ENCODE data around the gene NRARP. TPM values are rescaled to one million over a fixed set of nuclear protein-coding genes. Genes with fewer than 3 reads are reported as not detected.

The NRARP gene
- total RNA-seq, 1 experiment from 2014 or later, result 16.9 TPM

DNA sequence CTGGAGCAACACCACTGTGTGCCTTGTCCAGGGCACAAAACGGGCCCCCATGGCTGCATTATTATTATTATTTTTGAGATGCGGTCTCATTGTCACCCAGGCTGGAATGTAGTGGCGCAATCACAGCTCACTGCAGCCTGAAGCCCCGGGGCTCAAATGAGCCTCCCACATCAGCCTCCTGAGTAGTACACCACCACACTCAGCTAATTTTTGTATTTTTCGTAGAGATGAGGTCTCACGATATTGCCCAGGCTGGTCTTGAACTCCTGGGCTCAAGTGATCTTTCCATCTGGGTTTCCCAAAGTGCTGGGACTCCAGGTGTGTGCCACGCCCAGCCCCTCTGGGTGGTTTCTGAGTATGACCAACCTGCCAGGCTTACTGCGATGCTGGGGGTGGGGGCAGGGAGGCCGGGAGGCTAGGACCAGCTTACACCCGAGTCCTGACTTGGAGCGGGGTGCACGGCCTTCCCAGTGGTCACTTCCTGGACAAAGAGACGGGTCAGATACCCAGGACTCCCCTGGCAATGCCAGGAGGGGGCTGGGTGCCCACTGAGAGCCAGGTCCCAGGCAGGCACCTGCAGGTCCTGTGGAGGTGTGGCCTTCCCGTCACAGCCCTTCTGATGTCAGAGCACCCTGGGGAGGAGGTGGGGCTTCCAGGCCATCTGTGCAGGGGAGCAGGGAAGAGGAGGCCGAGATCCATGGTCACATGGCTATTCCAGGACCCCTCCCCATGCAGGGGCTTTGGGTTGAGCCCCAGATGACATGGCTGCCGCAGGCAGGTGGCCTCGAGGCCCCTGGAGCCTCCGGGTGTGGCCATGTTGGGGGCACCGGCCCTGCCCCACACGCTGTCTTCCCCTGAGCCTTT is 8.3 kb upstream of the NRARP start:
- H3K4me3 ChIP-seq (ENCODE audit: low read depth in 2 of 2, low read length in 2 of 2), result no peak overlapping the region
- H3K9me3 ChIP-seq (ENCODE audit: control insufficient read depth, insufficient read depth, low read depth, low read length), result no peaks in the 10 kb centered on the region
- no peaks in the 10 kb centered on the region for H3K36me3 ChIP-seq (ENCODE audit: control insufficient read depth, insufficient read depth, low read length)
- TF ChIP-seq, protein P1, sequence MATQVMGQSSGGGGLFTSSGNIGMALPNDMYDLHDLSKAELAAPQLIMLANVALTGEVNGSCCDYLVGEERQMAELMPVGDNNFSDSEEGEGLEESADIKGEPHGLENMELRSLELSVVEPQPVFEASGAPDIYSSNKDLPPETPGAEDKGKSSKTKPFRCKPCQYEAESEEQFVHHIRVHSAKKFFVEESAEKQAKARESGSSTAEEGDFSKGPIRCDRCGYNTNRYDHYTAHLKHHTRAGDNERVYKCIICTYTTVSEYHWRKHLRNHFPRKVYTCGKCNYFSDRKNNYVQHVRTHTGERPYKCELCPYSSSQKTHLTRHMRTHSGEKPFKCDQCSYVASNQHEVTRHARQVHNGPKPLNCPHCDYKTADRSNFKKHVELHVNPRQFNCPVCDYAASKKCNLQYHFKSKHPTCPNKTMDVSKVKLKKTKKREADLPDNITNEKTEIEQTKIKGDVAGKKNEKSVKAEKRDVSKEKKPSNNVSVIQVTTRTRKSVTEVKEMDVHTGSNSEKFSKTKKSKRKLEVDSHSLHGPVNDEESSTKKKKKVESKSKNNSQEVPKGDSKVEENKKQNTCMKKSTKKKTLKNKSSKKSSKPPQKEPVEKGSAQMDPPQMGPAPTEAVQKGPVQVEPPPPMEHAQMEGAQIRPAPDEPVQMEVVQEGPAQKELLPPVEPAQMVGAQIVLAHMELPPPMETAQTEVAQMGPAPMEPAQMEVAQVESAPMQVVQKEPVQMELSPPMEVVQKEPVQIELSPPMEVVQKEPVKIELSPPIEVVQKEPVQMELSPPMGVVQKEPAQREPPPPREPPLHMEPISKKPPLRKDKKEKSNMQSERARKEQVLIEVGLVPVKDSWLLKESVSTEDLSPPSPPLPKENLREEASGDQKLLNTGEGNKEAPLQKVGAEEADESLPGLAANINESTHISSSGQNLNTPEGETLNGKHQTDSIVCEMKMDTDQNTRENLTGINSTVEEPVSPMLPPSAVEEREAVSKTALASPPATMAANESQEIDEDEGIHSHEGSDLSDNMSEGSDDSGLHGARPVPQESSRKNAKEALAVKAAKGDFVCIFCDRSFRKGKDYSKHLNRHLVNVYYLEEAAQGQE (IDR thresholded peaks at IDR 0.05; ENCODE audit: insufficient read depth in 1 of 2, low read depth in 2 of 2, low read length in 1 of 2), result no peak
- TF ChIP-seq TCF7L2 (IDR thresholded peaks at IDR 0.05; ENCODE audit: low read depth, low read length) (no peak), POLR2AphosphoS5 (IDR thresholded peaks at IDR 0.05; ENCODE audit: low read depth, low read length) (no peak), SIN3A (IDR thresholded peaks at IDR 0.05; ENCODE audit: borderline replicate concordance, insufficient read depth, low read depth, low read length) (no peak)
- TF ChIP-seq, protein P2, sequence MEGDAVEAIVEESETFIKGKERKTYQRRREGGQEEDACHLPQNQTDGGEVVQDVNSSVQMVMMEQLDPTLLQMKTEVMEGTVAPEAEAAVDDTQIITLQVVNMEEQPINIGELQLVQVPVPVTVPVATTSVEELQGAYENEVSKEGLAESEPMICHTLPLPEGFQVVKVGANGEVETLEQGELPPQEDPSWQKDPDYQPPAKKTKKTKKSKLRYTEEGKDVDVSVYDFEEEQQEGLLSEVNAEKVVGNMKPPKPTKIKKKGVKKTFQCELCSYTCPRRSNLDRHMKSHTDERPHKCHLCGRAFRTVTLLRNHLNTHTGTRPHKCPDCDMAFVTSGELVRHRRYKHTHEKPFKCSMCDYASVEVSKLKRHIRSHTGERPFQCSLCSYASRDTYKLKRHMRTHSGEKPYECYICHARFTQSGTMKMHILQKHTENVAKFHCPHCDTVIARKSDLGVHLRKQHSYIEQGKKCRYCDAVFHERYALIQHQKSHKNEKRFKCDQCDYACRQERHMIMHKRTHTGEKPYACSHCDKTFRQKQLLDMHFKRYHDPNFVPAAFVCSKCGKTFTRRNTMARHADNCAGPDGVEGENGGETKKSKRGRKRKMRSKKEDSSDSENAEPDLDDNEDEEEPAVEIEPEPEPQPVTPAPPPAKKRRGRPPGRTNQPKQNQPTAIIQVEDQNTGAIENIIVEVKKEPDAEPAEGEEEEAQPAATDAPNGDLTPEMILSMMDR (IDR thresholded peaks at IDR 0.05), result no peak
- ATAC-seq (no peak), DNase-seq (ENCODE audit: low read depth, low spot score) (no peak)
- intact Hi-C loops (cut with micrococcal nuclease; ENCODE audit: unreplicated experiment), result no loop called here
- ChIA-PET POLR2A (no interaction called here), CTCF (no interaction called here)
- no peaks in the 10 kb centered on the region for H3K27me3 ChIP-seq (ENCODE audit: control insufficient read depth, insufficient read depth, low read length)
- H3K4me1 ChIP-seq (ENCODE audit: control insufficient read depth, insufficient read depth, low read length), result peaks cover 14% of the 10 kb centered on the region
- in situ Hi-C loops (cut with HindIII; ENCODE audit: low pct_unique_long_range_greater_than_20kb, low sequenced_read_pairs), result no loop called here
- no TSS peak for BruUV-seq (replicated peaks)
- H3K27ac ChIP-seq (ENCODE audit: low read length), result no peak overlapping the region

DNA sequence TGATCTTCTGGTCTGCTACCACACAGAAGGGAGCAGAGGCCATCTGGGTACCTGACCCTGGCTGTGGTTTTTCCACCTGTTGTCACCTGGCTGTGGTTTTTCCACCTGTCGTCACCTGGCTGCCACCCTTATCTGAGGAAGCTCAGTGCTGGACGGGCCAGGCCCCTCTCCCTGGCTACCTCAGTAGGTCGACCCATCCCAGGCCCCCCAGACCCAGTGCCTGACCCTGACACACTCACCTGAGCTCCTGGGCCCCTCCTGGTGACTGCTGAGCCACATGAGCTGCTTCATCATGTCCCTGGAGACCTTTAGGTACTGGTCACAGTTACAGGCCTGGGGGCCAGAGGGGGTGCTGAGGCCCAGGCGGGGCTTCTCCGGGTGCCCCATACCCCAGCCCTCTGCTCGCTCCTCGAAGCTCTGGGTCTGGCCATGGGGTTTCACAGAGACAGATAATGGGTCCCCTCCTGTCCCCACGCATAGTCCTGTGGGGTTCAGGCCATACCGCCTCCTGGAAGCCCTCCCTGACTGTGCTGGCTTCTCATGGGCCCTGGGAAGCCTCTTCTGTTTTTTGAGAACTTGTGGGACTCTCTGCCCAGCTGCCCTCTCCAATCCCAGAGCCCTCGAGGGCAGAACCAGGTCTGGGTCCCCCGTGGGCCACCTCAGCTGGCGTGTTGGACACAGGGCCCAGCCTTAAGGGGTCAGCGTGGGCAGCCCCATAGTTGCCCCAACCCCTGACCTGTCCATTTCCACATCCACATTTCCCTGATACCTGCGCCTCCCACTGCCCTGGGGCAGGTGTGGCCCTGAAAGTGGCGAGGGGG is 7.5 kb upstream of the NRARP start:
- no peak for ATAC-seq
- CTCF ChIA-PET, result interaction anchor here (0.5 kb wide), 1 partner anchor 18 kb away, joined by 8 read pairs; no protein-coding TSS in a partner anchor
- in situ Hi-C loops (cut with HindIII; ENCODE audit: low pct_unique_long_range_greater_than_20kb, low sequenced_read_pairs), result no loop called here
- no TSS peak for BruUV-seq (replicated peaks)
- Histone ChIP-seq H3K27me3 (ENCODE audit: control insufficient read depth, insufficient read depth, low read length) (no peaks in the 10 kb centered on the region), H3K4me1 (ENCODE audit: control insufficient read depth, insufficient read depth, low read length) (peaks cover 22% of the 10 kb centered on the region), H3K27ac (ENCODE audit: low read length) (no peak overlapping the region), H3K36me3 (ENCODE audit: control insufficient read depth, insufficient read depth, low read length) (no peaks in the 10 kb centered on the region), H3K9me3 (ENCODE audit: control insufficient read depth, insufficient read depth, low read depth, low read length) (no peaks in the 10 kb centered on the region), H3K4me3 (ENCODE audit: low read depth in 2 of 2, low read length in 2 of 2) (no peak overlapping the region)
- intact Hi-C loops (cut with micrococcal nuclease; ENCODE audit: unreplicated experiment), result no loop called here
- no peak for TF ChIP-seq TCF7L2 (IDR thresholded peaks at IDR 0.05; ENCODE audit: low read depth, low read length)
- TF ChIP-seq, protein P2 (IDR thresholded peaks at IDR 0.05), result no peak
- TF ChIP-seq POLR2AphosphoS5 (IDR thresholded peaks at IDR 0.05; ENCODE audit: low read depth, low read length), result no peak
- POLR2A ChIA-PET, result no interaction called here
- no peak for DNase-seq (ENCODE audit: low read depth, low spot score)
